Posterior vena cava (tissue), 2 donors: ENCODE data around the gene CLDND2. TPM values are rescaled to one million over a fixed set of nuclear protein-coding genes. Genes with fewer than 3 reads are reported as not detected.

Source experiments
- DNase-seq: peaks from one replicate; pipeline ENCODE4 v3.0.0-alpha.2; 2020; ENCODE audit warnings: low spot score
- intact Hi-C, 2 donors: fragments of 100-400 bp; cut with DNase I; formaldehyde crosslinking; loops; one replicate each; pipeline versions ENCODE4 v1.14.1 to v1.14.2; 2022 to 2023
- total RNA-seq, 2 donors: library from RNA; stranded (reverse); fragmentation: NEBNext Ultra II Directional; extraction: Animal tissue kit (Norgen Biotek cat#: 25700); gene quantifications; one replicate each; pipeline ENCODE4 v1.2.1, GENCODE V29; 2021
- donor health status: DM: yes; HTN: yes; CAD: no.
- donor health status: DM: yes; HTN: yes; CAD: no.

Gene CLDND2
- total RNA-seq, 2 donors from 2014 or later = 0.62 to 1.2 TPM

- intact Hi-C loops = no loop called here
- no peak for DNase-seq
Observed at GRCh38 chr19:51364200-51365106, 4.3 kb downstream of the CLDND2 start.

DNA sequence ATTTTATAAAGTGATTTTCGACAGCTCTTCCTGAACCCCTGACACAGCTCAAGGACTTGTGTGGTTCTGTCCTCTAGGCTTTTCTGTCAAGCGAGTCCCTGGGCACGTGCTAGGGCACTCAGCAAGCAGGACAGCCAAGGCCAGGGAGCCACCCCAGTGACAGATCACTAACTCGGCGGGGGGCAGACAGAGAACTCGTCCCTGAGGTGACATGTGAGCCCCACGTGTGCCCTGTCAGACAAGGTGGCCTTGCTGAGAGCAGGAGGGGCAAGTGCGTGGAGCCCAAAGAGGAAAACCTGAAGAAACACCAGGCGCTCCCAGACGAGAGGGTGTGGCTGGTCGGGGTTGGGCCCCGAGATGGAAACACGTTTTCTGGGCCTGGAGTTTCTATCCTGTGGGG lies 7.6 kb downstream of the CLDND2 start:
- DNase-seq = no peak
- intact Hi-C loops = no loop called here

GRCh38 chr19:51359294-51359693 lies 9.5 kb downstream of the CLDND2 start:
- intact Hi-C loops = no loop called here
- no peak for DNase-seq

GRCh38 chr19:51357952-51358351 lies 10.9 kb downstream of the CLDND2 start:
- intact Hi-C loops = loop anchor here in 1 of 2 donors (2.0 kb wide), 1 partner anchor 15 kb away; the partner anchor contains the start of gene VSIG10L
- DNase-seq = no peak

DNA sequence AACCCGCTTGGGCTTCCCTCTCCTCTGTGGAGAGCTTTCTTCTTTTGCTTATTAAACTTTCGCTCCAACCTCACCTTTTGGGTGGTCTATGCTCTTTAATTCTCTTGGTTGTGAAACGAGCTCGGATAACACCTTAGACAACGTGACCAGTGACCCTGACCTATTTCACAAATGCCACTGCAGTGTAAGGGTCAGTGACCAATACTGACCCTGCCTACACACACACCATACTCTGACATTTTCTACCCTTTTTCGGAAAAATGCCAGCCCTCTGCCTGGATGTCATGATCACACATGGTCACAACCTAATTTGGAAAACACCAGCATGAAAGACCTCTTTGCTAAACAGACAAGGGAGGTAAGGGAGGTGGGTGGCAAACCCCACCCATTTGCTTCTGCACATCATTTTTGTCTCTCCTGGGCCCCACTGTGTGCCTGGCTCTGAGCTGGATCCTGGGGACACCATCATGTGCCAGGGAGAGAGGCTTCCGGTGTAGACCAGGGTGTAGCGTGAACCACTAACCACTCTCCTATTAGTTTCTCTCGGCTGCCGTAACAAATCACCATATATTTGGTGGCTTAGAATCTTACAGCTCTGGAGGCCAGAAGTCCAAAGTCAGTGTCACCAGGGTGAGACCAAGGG lies 12.5 kb downstream of the CLDND2 start:
- DNase-seq = no peak
- intact Hi-C loops = loop anchor here in 1 of 2 donors (2.0 kb wide), 1 partner anchor 13 kb away; the partner anchor contains the start of gene VSIG10L

DNA sequence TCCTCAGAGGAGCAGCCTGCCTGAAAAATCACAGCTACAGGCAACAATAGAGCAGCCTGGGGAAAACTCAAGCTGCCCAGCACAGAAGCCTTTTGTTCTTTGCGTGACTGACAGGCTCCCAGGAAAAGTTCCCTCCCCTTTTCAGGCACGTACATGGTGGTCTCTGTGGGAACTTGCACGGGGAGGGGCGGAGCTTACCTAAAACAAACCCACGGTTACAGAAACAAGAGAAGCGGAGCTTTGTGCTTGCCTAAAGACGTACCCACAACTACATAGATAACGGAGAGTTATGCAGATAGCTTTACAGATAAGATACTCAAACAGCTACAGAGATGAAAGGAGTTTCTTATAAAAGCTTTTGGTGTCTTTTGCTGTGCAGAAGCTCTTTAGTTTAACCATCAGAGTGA lies 14.1 kb downstream of the CLDND2 start:
- no peak for DNase-seq
- intact Hi-C loops = no loop called here

DNA sequence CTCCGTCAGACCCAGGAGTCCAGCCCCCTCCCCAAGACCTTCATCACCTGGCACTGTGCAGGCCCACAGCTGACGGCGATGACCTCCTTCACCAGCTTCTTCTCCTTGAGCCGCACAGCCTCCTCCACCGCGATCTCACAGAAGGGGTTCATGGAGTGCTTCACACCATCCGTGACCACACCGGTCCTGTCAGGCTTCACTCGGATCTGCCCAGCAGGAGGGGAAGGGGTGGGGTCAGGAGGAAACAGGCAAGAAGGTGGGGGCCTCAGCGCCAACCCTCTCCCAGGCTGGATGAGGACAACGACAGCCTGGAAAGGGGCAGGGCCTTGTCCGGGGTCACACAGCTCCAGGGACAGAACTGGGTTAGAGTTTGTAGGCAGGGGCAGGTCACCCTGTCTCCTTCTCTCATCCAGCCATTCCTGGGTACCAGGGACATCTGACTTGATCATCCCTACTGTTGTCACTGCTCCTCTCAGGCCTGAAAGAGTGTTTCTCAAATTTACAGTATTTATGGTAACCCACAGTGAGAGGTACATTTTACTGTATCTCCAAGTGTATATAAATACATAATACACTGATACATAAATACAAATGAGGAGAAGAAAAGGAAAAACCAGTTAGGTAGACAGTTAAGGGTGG lies 14.6 kb downstream of the CLDND2 start:
- intact Hi-C loops = no loop called here
- no peak for DNase-seq

DNA sequence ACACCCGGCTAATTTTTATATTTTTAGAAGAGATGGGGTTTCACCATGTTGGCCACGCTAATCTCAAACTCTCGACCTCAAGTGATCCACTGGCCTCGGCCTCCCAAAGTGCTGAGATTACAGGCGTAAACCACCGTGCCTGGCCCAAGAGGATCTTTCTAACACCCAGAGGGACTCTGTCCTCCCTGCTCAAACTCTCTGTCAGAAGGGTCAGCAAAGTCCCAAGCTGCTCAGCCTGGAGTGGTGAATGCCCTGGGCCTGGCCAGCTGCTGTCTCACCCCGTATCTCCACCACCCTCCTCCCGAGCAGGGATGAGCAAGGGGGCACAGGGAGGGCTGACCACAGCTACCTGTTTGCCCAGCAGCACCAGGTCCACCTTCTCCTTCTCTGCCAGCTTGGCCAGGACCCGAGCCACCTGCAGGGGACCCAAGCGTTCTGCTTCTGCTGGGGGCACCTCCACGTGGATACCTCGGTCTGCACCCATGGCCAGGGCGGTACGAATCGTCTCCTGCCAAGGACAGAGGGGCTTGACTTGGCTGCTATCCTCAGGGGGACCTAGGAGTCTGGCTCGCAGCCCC lies 15.9 kb downstream of the CLDND2 start:
- intact Hi-C loops = no loop called here
- no peak for DNase-seq

DNA sequence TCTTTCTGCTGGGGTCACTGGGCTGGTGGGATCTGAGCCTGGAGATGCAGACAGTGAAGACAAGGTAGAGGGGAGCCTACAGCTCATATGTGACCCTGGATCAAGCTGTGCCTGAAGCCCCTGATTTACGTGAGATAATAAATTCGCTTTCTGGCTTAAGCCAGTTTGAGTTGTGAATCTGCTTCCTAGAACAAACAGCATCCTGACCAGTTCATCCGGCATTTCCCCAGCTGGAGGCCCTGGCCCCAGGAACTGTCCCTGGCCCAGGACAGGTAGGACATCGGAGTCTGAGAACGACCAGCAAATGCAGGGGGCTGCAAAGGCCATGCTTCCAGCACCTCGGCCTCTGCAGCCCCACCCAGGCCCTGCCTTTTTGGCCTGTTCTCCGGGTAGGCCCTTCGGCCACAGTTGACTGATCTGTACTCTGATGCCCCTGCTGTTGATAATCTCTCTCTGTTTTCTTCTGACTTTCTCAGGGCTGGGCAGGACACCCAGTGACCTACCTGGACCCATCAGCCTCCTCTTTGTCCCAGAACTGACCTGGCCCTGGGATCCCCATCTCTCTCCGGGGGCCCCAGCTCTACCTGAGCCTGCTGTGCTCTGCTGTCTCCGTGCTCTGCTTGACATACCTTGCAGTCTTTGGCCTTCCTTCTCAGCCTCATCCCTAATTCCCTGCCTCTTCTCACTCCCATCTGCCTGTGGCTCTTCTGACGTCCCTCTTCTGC lies 17.4 kb downstream of the CLDND2 start:
- no peak for DNase-seq
- intact Hi-C loops = no loop called here

- intact Hi-C loops = no loop called here
- no peak for DNase-seq
Observed at GRCh38 chr19:51347209-51347928, 21.4 kb downstream of the CLDND2 start.

- intact Hi-C loops = no loop called here
- DNase-seq = no peak
Observed at GRCh38 chr19:51346742-51347141, 22.1 kb downstream of the CLDND2 start.

DNA sequence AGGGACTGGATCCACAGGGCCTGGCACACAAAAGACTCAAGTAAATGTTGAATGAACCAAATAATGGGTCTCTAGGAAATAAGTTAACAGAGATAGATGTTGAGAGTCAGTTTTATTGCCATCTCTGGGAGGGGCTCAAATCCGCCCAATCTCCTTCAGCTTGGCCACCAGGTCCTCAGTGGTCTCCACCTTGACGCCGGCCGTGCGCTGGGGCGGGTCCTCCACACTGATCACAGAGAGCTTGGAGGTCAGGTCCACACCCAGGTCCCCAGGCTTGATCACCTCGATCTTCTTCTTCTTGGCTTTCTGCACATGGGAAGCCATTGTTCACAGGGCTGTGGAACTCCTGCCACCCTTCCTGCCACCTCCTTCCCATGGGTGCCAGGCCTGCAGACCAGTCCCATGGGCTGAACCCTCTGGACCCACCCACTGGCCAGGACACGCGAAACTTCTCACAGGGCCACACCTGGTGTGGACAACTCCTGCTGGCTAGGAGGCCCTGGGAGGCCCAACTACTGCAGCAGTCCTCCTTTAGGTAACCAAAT lies 23.7 kb downstream of the CLDND2 start:
- DNase-seq = no peak
- intact Hi-C loops = no loop called here

GRCh38 chr19:51342631-51343569 lies 25.9 kb downstream of the CLDND2 start:
- intact Hi-C loops = loop anchor here in 1 of 2 donors (2.0 kb wide), 1 partner anchor 14 kb away; no protein-coding TSS in a partner anchor
- DNase-seq = no peak

DNA sequence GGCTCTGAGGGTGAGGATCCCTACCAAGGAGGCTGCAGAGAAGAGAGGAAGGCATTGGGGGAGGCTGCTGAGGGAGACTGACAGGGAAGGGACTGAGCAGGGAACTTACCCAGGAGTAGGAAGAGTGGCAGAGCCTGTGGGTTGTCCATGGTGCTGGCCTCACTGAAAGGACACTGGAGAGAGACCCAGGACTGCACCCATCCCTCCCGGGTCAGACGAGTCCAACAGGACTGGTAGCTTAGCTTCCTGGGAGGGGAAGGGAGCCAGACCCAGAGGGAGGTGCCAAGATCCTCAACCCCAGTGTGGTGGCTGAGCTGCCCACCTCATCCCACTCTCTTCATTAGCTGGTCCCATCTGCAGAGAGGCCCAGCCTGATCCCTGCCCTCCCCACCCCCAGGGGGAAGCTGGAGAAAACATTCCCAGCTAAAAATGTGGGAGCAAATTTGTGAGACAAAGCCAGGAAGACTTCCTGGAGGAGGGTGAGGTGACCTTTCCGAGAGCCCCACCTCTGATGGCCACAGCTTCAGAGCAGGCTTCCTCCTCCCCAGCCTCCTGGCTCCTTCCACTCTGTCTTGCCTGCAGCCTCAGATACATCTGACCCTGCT lies 26.7 kb downstream of the CLDND2 start, which contains the start of gene VSIG10L:
Gene VSIG10L, minus strand, starts transcription at position 164 of the 605 bp plus-strand sequence. Its CDS starts 15 bp downstream, at position 149.
- no peak for DNase-seq
- intact Hi-C loops = loop anchor here in 1 of 2 donors (2.0 kb wide), 1 partner anchor 15 kb away; no protein-coding TSS in a partner anchor

DNA sequence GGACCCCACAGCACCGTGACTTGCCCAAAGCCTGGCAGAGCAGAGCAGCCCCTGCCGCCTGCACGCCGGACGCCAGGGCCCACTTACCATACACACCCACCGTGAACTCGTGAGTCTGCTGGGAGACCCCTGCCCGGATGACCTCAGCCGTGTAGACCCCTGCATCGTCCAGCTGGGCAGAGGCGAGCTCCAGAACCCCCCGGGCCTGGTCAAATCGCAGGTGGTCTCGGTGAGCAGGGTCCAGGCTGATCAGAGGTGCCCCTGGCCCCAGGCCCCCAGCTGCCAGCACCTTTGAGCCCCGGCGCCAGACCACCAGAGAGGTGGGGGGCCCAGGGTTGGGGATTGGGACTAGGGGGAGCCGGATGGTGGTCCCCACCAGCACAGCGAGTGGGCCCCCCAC lies 27.7 kb downstream of the CLDND2 start:
- intact Hi-C loops = no loop called here
- no peak for DNase-seq
